KOPT-K1 (cell line): ENCODE results near the gene ISM1.
"Not testable (repeated sequence)": the region's sequence is repeated elsewhere in the genome, so short reads cannot be mapped to it uniquely, and the experiment has no call there.

ENCODE experiments used
- H3K27ac ChIP-seq: fragments of 200-600 bp; sonication (generic); 2 replicates; pipeline ENCODE4 v1.5.1; 2016; ENCODE audit warnings: antibody characterized with exemption, mild to moderate bottlenecking, low read depth, low read length; ENCODE audit not compliant: poor library complexity, severe bottlenecking
- H3K36me3 ChIP-seq: fragments of 200-600 bp; sonication (generic); 2 replicates; pipeline ENCODE4 v1.5.1; 2017; ENCODE audit warnings: antibody characterized with exemption, mild to moderate bottlenecking, low read length, moderate library complexity; ENCODE audit not compliant: insufficient read depth
- H3K9me3 ChIP-seq: fragments of 200-600 bp; sonication (generic); 2 replicates; pipeline ENCODE4 v1.5.1; 2017; ENCODE audit warnings: antibody characterized with exemption, low read length, mild to moderate bottlenecking; ENCODE audit not compliant: insufficient read depth, poor library complexity, severe bottlenecking

The ISM1 gene

DNA sequence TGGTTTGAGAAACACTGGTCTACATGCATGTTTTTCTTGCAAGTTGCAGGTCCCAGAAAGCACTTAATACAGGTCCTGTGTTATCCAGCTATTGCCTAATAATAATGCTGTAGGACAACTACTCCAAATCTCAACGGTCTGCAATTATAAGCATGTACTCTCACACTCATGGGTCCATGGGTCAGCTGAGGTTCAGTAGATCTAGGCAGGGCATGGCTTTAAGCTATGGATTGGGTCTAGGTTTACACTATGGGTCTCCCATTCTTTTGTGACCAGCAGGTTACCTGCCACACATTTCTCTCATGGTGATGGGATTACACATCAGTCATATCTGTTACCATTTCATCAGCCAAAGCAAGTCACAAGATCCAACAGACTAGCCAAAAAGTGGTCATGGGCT is 13.9 kb downstream of the ISM1 start:
- H3K36me3 ChIP-seq = no peaks in the 10 kb centered on the region
- H3K9me3 ChIP-seq = no peaks in the 10 kb centered on the region
- H3K27ac ChIP-seq = no peak overlapping the region

DNA sequence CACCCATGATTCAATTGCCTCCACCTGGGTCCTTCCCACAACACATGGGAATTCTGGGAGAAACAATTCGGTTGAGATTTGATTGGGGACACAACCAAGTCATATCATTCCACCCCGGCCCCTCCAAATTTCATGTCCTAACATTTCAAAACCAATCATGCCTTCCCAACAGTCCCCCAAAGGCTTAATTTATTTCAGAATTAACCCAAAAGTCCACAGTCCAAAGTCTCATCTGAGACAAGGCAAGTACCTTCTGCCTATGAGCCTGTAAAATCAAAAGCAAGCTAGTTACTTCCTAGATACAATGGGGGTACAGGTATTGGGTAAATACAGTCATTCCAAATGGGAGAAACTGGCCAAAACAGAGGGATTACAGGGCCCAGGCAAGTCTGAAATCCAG is 15.3 kb downstream of the ISM1 start:
- H3K27ac ChIP-seq, H3K9me3 ChIP-seq, H3K36me3 ChIP-seq: not testable (repeated sequence)

DNA sequence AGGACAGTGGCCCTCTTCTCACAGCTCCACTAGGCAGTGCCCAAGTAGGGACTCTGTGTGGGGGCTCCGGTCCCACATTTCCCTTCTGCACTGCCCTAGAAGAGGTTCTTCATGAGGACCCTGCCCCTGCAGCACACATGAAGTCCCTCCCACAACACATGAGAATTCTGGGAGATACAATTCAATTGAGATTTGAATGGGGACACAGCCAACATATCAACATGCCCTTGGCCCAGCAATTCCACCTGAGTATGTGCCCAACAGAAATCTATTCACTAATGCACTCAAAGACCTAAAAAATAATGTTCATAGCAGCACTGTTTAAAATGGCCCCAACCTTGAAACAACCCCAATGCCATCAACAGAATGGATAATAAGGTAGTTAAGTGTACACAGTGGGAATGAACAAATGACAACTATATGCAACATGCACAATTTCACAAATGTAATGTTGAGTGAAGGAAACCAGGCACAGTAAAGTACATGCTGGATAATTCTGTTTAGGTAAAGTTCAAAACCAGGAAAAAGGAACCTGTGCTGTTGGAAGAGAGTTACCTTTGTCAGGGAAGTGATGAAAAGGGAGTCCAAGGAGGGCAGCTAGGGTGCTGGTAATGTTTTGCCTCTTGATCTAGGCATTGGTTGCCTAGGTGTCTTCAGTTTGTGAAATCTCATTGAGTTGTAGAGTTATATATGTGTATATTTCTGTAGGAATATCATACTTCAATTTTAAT is 16.1 kb downstream of the ISM1 start:
- Histone ChIP-seq H3K9me3 (no peaks in the 10 kb centered on the region), H3K36me3 (no peaks in the 10 kb centered on the region), H3K27ac (no peak overlapping the region)

DNA sequence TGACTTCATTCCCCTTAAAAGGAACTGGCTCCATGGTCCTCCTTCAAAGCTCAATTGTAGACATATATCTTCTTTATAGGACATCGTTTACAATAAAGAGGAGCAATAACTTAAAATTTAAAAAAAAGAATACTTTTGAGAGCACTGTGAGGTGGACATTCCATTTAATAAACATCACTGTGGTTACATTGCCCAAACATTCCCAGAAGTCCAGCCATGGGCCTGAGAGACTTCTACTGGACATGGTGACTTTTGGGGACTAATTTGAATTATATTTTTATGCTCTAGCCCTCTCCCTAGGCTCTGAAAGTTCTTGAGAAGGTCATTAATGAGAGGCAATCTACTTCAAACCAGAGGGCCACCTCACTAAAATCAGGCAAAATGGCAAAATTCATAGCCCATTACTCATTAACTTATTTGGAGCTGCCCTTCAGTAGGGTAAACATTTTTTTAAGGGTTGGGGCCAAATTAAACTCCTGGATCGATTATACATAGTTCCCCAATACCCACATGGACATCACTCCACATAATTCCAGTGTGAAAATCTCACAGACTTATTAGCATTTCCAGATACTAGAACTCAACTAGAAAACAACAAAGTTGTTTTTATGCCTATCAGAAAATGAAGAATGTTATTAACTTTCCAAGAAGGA is 17.1 kb downstream of the ISM1 start:
- H3K9me3 ChIP-seq = no peaks in the 10 kb centered on the region
- H3K36me3 ChIP-seq = no peaks in the 10 kb centered on the region
- no peak overlapping the region for H3K27ac ChIP-seq

DNA sequence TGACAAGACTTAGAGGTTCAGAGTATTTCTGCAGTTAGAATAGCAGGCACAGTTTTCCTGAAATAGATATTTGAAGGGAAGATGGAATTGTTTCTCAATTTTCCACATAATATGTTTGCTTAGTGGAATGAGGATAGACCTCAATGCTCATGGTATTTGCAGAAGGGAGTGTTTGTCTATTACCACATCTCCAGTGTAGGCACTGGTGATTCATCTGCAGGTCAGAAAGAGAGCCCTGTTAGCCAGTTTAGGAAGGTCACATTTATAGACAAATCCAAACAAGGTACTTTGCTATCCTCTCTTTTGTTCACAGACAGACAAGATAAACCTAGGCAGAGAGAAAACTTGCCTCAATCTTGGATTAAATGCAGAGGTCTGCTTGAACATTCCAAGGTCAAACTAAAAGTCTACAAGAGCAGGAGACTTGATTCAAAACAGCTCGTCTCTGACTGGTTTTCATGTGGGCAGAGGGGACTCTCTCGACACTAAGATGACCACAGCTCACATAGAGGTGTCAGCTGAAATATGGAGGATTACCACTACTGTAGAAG is 22.8 kb downstream of the ISM1 start:
- Histone ChIP-seq H3K9me3 (no peaks in the 10 kb centered on the region), H3K27ac (no peak overlapping the region), H3K36me3 (no peaks in the 10 kb centered on the region)

DNA sequence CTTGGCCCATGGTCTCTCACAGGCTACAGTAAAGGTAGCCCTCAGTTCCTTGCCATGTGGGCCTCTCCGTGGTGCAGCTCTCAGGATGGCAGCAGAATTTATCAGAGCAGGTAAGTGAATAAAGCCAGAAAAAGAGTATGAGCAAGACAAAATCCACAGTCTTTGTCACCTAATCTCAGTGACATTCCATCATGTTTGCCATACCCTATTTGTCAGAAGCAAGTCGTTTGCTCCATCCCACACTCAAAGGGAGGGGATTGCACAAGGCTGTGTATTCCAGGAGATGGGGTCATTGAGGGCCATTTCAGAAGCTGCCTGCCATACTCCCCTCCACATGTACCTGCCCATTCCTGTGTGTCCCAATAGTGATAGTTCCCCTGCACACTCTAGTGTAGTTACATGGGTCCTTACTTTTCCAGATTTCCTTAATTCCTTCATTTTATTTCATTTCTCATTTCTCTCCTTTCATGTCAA is 24.2 kb downstream of the ISM1 start:
- Histone ChIP-seq H3K36me3 (no peaks in the 10 kb centered on the region), H3K27ac (no peak overlapping the region), H3K9me3 (no peaks in the 10 kb centered on the region)

DNA sequence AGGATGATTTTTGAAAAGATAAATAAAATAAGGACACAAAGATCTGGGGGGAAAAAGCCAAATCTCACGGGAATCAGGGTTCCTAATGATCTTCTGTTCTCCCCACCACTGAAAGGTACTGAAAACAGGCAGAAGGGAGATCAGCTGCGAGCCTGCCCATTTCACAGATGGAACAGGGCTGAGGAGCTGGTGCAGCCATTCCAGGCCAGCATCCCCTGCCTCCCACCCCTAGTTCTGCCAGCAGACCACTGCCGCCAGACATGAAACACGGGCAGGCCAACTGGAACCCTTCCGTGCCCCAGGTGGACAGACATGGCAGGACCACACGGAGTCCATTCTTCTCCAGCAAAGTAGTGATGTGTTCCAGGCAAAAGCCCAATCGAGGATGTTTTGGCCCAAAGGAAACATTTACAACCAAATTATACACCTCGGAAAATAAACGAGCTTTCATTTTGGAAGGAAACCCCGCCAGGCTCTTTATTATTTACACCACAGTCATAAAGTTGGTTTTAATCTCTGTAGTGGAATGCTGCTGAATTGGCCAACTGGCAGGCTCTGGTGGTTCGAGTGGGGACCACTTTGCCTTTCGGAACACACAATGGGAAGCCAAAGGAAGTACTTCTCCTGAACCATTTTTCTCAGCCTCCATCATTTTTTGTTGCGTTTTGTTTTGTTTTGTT is 28.2 kb downstream of the ISM1 start:
- Histone ChIP-seq H3K27ac (peak overlapping the region; percentile 11), H3K36me3 (no peaks in the 10 kb centered on the region), H3K9me3 (no peaks in the 10 kb centered on the region)

DNA sequence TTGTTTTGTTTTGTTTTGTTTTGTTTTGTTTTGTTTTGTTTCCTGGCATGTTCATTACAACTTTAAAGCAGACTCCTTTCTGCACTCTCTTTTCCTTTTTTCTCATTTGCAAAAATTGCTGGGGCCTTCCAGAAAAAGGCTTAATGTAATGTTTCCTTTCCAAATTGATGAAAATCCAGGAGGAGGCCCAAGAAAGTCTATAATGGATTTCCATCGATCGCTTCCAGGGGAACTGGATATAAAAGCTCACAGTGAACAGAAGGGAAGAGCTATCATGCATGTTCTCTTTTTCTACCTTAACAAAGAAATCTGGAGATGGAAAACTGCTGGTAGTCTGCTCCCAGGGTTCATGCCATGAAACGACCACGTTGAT is 28.7 kb downstream of the ISM1 start:
- Histone ChIP-seq H3K27ac (no peak overlapping the region), H3K9me3 (no peaks in the 10 kb centered on the region), H3K36me3 (no peaks in the 10 kb centered on the region)

DNA sequence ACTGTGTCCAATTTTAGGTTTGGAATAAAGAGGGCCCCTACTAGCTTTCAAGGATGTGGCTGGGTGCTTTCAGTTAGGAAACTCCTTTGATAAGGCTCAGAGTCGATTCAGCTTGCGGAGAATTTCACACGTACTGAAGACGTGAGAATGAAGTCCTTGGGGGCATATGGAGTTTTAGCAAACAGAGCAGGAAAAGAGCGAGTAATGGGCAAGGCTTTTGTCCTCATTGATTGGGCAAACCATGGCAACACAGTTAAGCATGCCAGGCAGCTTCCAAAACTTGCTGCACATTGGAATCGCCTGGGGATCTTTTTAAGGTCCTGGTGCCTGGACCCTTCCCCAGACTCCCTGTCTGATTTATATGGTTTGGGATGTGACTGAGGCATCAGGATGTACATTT is 29.2 kb downstream of the ISM1 start:
- no peak overlapping the region for H3K27ac ChIP-seq
- no peaks in the 10 kb centered on the region for H3K9me3 ChIP-seq
- no peaks in the 10 kb centered on the region for H3K36me3 ChIP-seq

DNA sequence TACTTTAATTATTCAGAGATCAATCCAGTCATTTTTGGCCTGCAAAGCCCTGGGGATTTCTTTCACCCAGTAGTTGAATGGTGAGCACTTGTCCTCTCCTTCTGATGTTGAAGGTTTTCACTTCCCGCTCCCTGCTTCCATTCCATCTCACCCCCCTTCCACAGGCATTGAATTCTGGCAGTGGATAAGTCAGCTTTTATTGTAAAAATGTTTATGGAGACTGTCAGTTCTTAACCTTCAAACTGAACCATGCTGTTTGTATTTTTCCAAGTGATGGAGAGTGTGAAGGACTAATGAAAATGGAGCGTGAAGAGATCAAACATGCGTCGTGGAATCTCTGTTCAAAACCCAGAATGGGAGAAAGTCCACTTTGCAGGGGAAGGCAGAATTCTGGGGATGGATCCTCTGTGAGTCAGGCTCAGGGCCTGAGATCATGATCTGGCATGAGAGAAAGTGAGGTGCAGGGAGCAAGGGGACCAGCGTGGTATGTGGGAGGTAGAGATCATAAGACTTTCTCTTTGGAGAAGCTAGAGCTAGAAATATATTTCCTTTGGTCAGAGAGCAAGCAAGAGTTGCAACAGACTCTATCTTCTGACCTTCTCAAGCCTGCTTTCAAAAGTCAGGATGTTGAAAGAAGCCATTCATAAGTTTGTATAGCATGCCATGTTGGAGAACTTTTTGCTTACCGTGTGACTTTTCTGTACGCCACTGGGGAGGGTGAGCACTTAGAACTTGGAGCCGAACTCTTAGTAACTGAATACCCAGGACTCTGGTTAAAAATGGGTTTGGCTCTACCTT is 30.2 kb downstream of the ISM1 start:
- no peaks in the 10 kb centered on the region for H3K9me3 ChIP-seq

DNA sequence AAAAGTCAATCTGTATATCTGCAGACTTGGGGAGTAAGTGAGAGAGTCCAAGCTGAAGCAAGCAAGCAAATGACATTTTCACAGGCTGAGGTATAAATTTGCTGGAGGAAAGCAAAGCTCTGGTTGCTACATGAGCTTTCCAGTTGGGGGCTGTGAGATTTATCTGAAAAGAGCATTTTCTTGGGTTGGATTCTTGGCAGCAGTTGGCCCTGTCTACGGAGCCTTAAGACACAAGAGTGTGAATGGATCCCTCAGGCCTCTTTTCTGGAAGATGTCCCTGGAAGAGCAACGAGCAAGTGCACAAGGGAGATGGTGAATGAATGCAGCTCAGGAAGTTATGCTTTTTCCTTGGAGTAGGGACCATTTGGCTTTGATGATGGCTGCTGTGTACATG is 30.8 kb downstream of the ISM1 start:
- no peaks in the 10 kb centered on the region for H3K9me3 ChIP-seq
- no peak overlapping the region for H3K27ac ChIP-seq
- H3K36me3 ChIP-seq = no peaks in the 10 kb centered on the region

More for the DNA sequence above, 30.2 kb downstream of the ISM1 start:
- Histone ChIP-seq H3K27ac (no peak overlapping the region), H3K36me3 (no peaks in the 10 kb centered on the region)

DNA sequence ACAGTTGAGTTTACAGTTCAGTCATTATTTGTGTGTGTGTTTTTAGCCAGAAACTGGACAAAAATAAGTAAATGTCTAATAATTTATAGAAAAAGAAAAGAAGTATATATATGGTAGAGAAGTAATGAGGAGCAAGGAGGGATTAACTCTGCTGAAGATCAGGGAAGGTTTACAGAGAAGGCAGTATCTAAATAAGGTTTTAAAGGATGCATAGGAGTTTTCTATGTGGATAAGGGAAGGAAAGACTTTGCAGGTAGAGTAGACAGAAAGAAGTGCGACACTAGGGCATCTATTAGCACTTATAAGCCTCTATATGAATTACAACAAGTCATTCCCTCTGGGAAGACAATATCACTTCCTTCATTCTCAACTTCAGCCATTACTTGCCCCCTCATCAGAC is 34.3 kb downstream of the ISM1 start:
- Histone ChIP-seq H3K27ac (no peak overlapping the region), H3K9me3 (no peaks in the 10 kb centered on the region), H3K36me3 (no peaks in the 10 kb centered on the region)

DNA sequence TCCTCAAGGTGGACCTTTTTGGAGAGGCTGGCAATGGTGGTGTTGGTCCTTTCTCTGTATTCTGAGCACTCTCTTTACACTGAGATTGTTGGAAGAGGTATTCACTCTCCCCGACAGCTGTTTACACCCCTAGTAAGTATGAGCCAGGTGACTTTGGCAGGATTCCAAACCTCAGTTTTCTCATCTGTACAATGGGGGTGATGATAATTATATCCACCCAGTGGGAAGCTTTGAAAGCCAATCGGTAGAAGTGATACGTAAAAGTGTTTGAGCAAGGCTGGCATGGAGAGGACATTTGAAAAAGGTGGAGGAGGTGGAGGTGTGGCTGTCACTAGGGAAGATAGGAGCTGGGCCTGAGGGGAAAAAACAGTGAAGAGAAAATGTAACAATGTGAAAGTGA is 35.5 kb downstream of the ISM1 start:
- Histone ChIP-seq H3K9me3 (no peaks in the 10 kb centered on the region), H3K27ac (no peak overlapping the region), H3K36me3 (no peaks in the 10 kb centered on the region)

DNA sequence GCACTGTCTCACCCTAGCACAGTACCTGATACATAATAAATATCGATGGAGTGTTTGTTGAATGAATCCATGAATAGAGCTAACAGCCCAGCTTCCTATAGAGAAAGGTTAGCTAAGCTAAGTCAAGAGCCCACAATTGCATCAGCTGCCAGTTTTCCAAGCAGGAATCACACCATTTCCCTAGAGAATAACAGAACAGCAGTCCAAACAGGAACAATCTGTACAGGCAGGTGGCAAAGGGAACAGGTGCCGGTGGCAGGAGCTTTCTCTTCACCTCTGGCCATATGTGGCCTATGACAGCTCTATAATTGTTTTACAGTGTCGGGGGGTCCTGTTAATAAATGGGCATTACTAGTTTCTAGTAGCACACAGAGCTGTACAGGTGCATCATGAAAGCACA is 38.8 kb downstream of the ISM1 start:
- no peak overlapping the region for H3K27ac ChIP-seq
- no peaks in the 10 kb centered on the region for H3K36me3 ChIP-seq
- H3K9me3 ChIP-seq = no peaks in the 10 kb centered on the region
